Esophagus squamous epithelium (tissue), 5 donors: Measurements from ENCODE around the gene PDZRN4. TPM values are rescaled to one million over a fixed set of nuclear protein-coding genes. Genes with fewer than 3 reads are reported as not detected.

ENCODE experiments used
- DNase-seq: peaks from one replicate; lab custom pipeline; 2025; lab: John Stamatoyannopoulos, UW
- H3K27ac ChIP-seq, 4 donors: fragments of 200-600 bp; sonication (generic); one replicate each; pipeline ENCODE4 v1.5.1; 2016 to 2019; ENCODE audit warnings: mild to moderate bottlenecking in 1 of 4
- H3K27me3 ChIP-seq, 4 donors: fragments of 200-600 bp; sonication (generic); 1 replicate in 3 of 4; 2 replicates in 1 of 4; pipeline versions ENCODE4 v1.5.1 to v1.6.0; 2017 to 2021; ENCODE audit warnings: antibody characterized with exemption in 1 of 4
- H3K36me3 ChIP-seq, 3 donors: fragments of 200-600 bp; sonication (generic); one replicate each; pipeline ENCODE4 v1.5.1; 2016 to 2019
- H3K4me1 ChIP-seq, 3 donors: fragments of 200-600 bp; sonication (generic); one replicate each; pipeline ENCODE4 v1.5.1; 2017 to 2019
- H3K4me3 ChIP-seq, 4 donors: fragments of 200-600 bp; sonication (generic); 1 replicate in 3 of 4; 2 replicates in 1 of 4; pipeline ENCODE4 v1.5.1; 2016 to 2019; ENCODE audit warnings: mild to moderate bottlenecking in 2 of 4, moderate library complexity in 1 of 4
- H3K9me3 ChIP-seq, 3 donors: fragments of 200-600 bp; sonication (generic); one replicate each; pipeline ENCODE4 v1.5.1; 2016 to 2019
- CTCF ChIP-seq, 6 experiments: fragments of 450-650 bp in 4 of 6; fragments of 200-600 bp in 2 of 6; sonication (generic) in 2 of 6; IDR thresholded peaks; one replicate each; pipeline ENCODE4 v1.5.1; 2016 to 2019; ENCODE audit warnings: antibody characterized with exemption in 6 of 6, mild to moderate bottlenecking in 4 of 6, moderate library complexity in 4 of 6
- POLR2A ChIP-seq, 4 donors: fragments of 450-650 bp; IDR thresholded peaks; one replicate each; pipeline ENCODE4 v1.6.1; 2017; ENCODE audit warnings: antibody characterized with exemption in 4 of 4, mild to moderate bottlenecking in 4 of 4, moderate library complexity in 3 of 4
- WGBS, 2 donors: methylation state at CpG; one replicate each; pipeline ENCODE4 v1.1.5; 2018; 5-methylcytosine and 5-hydroxymethylcytosine counted together
- intact Hi-C: fragments of 100-400 bp; cut with DNase I; formaldehyde crosslinking; loops from one replicate; pipeline ENCODE4 v1.15.0; 2022
- total RNA-seq, 4 donors: library from RNA; depleted of rRNA; stranded (reverse); fragments of >200 nt; gene quantifications; one replicate each; pipeline ENCODE4 v1.1.0, GENCODE V29; 2016
- donor health status: DM: yes; HTN: yes; CAD: no.

Gene PDZRN4
- total RNA-seq, 4 donors from 2014 or later, result 0.31 to 22.5 (median 2.1) TPM

- no peak for DNase-seq
- intact Hi-C loops, result no loop called here
- Histone ChIP-seq H3K4me3 (no peak overlapping the region), H3K27ac (no peak overlapping the region), H3K36me3 (no peaks in the 10 kb centered on the region), H3K4me1 (no peaks in the 10 kb centered on the region), H3K27me3 (no peaks in the 10 kb centered on the region), H3K9me3 (no peaks in the 10 kb centered on the region)
- TF ChIP-seq POLR2A (IDR thresholded peaks at IDR 0.05) (no peak), CTCF (IDR thresholded peaks at IDR 0.05) (no peak)
- 54 to 76% methylated on average over 4 of the region's 4 CpGs for WGBS, 2 donors
These were observed 339.5 kb downstream of the PDZRN4 start for GRCh38 chr12:41527534-41528116.

GRCh38 chr12:41528874-41529273, 340.8 kb downstream of the PDZRN4 start:
- TF ChIP-seq CTCF (IDR thresholded peaks at IDR 0.05) (no peak), POLR2A (IDR thresholded peaks at IDR 0.05) (no peak)
- Histone ChIP-seq H3K4me1 (no peaks in the 10 kb centered on the region), H3K27me3 (no peaks in the 10 kb centered on the region), H3K27ac (no peak overlapping the region), H3K9me3 (no peaks in the 10 kb centered on the region), H3K4me3 (no peak overlapping the region), H3K36me3 (no peaks in the 10 kb centered on the region)
- intact Hi-C loops, result no loop called here
- DNase-seq, result no peak
- WGBS, 2 donors, result 86 to 87% methylated on average over 3 of the region's 3 CpGs

- DNase-seq, result no peak
- no peak overlapping the region for H3K27ac ChIP-seq
- H3K4me3 ChIP-seq, result no peak overlapping the region
- H3K36me3 ChIP-seq, result no peaks in the 10 kb centered on the region
- H3K9me3 ChIP-seq, result no peaks in the 10 kb centered on the region
- H3K27me3 ChIP-seq, result no peaks in the 10 kb centered on the region
- intact Hi-C loops, result no loop called here
- 77 to 88% methylated on average over 5 of the region's 5 CpGs for WGBS, 2 donors
- no peaks in the 10 kb centered on the region for H3K4me1 ChIP-seq
- TF ChIP-seq CTCF (IDR thresholded peaks at IDR 0.05) (no peak), POLR2A (IDR thresholded peaks at IDR 0.05) (no peak)
These were observed 342.3 kb downstream of the PDZRN4 start for GRCh38 chr12:41530441-41530840.

GRCh38 chr12:41531147-41531829, 343.2 kb downstream of the PDZRN4 start:
- 59 to 80% methylated on average over 12 of the region's 13 CpGs for WGBS, 2 donors
- Histone ChIP-seq H3K27me3 (no peaks in the 10 kb centered on the region), H3K27ac (peak overlapping the region in 1 of 4 donors; percentile 23), H3K4me3 (no peak overlapping the region), H3K9me3 (no peaks in the 10 kb centered on the region), H3K4me1 (no peaks in the 10 kb centered on the region), H3K36me3 (no peaks in the 10 kb centered on the region)
- TF ChIP-seq POLR2A (IDR thresholded peaks at IDR 0.05) (no peak), CTCF (IDR thresholded peaks at IDR 0.05) (no peak)
- intact Hi-C loops, result no loop called here
- no peak for DNase-seq

- intact Hi-C loops, result no loop called here
- H3K9me3 ChIP-seq, result no peaks in the 10 kb centered on the region
- H3K27ac ChIP-seq, result no peak overlapping the region
- no peaks in the 10 kb centered on the region for H3K36me3 ChIP-seq
- no peaks in the 10 kb centered on the region for H3K27me3 ChIP-seq
- H3K4me1 ChIP-seq, result no peaks in the 10 kb centered on the region
- no peak for DNase-seq
- TF ChIP-seq POLR2A (IDR thresholded peaks at IDR 0.05) (no peak), CTCF (IDR thresholded peaks at IDR 0.05) (no peak)
- no peak overlapping the region for H3K4me3 ChIP-seq
- 38 to 58% methylated on average over 2 of the region's 2 CpGs for WGBS, 2 donors
These were observed 344.0 kb downstream of the PDZRN4 start for GRCh38 chr12:41532072-41532471.
